ENCODE measurements around the gene UNCX. TPM values are rescaled to one million over a fixed set of nuclear protein-coding genes. Genes with fewer than 3 reads are reported as not detected.
"Not testable (repeated sequence)": the region's sequence is repeated elsewhere in the genome, so short reads cannot be mapped to it uniquely, and the experiment has no call there.

Gene UNCX
- total RNA-seq, 4 donors from 2014 or later: not detected

GRCh38 chr7:1275451-1276381 is 43.0 kb downstream of the UNCX start:
- intact Hi-C loops (cut with DNase I; ENCODE audit: low total_unique reads): no loop called here
- TF ChIP-seq POLR2A (IDR thresholded peaks at IDR 0.05) (no peak), CTCF (IDR thresholded peaks at IDR 0.05) (no peak)
- no peak for DNase-seq (ENCODE audit: low spot score in 2 of 2)
- 72% methylated on average over 56 to 61 of the region's 61 CpGs for WGBS, 2 donors
- H3K4me3 ChIP-seq (ENCODE audit: low read depth, poor library complexity, severe bottlenecking): no peak overlapping the region

GRCh38 chr7:1276626-1277175 is 44.0 kb downstream of the UNCX start:
- intact Hi-C loops (cut with DNase I; ENCODE audit: low total_unique reads): no loop called here
- no peak overlapping the region for H3K4me3 ChIP-seq (ENCODE audit: low read depth, poor library complexity, severe bottlenecking)
- WGBS, 2 donors: 94% methylated on average over 10 of the region's 10 CpGs
- TF ChIP-seq CTCF (IDR thresholded peaks at IDR 0.05) (no peak), POLR2A (IDR thresholded peaks at IDR 0.05) (no peak)
- DNase-seq (ENCODE audit: low spot score in 2 of 2): no peak

GRCh38 chr7:1278543-1278942 is 45.9 kb downstream of the UNCX start:
- DNase-seq (ENCODE audit: low spot score in 2 of 2): no peak
- WGBS, 2 donors: 95% methylated on average over 10 of the region's 10 CpGs
- intact Hi-C loops (cut with DNase I; ENCODE audit: low total_unique reads): no loop called here
- no peak overlapping the region for H3K4me3 ChIP-seq (ENCODE audit: low read depth, poor library complexity, severe bottlenecking)
- TF ChIP-seq POLR2A (IDR thresholded peaks at IDR 0.05) (no peak), CTCF (IDR thresholded peaks at IDR 0.05) (no peak)

- H3K4me3 ChIP-seq (ENCODE audit: low read depth, poor library complexity, severe bottlenecking): no peak overlapping the region
- WGBS, 2 donors: 85 to 87% methylated on average over 16 of the region's 16 CpGs
- TF ChIP-seq POLR2A (IDR thresholded peaks at IDR 0.05): no peak
- TF ChIP-seq CTCF (IDR thresholded peaks at IDR 0.05): no peak
- intact Hi-C loops (cut with DNase I; ENCODE audit: low total_unique reads): no loop called here
- DNase-seq (ENCODE audit: low spot score in 2 of 2): no peak
Observed at GRCh38 chr7:1279041-1279440, 46.4 kb downstream of the UNCX start.

- WGBS, 2 donors: 70 to 71% methylated on average over 4 of the region's 4 CpGs
- H3K4me3 ChIP-seq (ENCODE audit: low read depth, poor library complexity, severe bottlenecking); DNase-seq (ENCODE audit: low spot score in 2 of 2); intact Hi-C loops (cut with DNase I; ENCODE audit: low total_unique reads): not testable (repeated sequence)
Observed at GRCh38 chr7:1279895-1280294, 47.2 kb downstream of the UNCX start.

GRCh38 chr7:1281068-1281467 is 48.4 kb downstream of the UNCX start:
- no peak for TF ChIP-seq CTCF (IDR thresholded peaks at IDR 0.05)
- no peak for TF ChIP-seq POLR2A (IDR thresholded peaks at IDR 0.05)
- no peak overlapping the region for H3K4me3 ChIP-seq (ENCODE audit: low read depth, poor library complexity, severe bottlenecking)
- DNase-seq (ENCODE audit: low spot score in 2 of 2): no peak
- intact Hi-C loops (cut with DNase I; ENCODE audit: low total_unique reads): no loop called here
- 61 to 71% methylated on average over 13 of the region's 13 CpGs for WGBS, 2 donors

Data from lower leg skin (tissue), 4 donors.